GM18867 (cell line): Measurements from ENCODE around the gene SPNS2.

ENCODE experiments used
- ATAC-seq: cut with Tn5 transposase; IDR thresholded peaks from one replicate; pipeline ENCODE4 v1.9.1; 2021; ENCODE audit warnings: mild to moderate bottlenecking, moderate library complexity; ENCODE audit not compliant: unreplicated experiment

SPNS2 gene

GRCh38 chr17:4548061-4548461 is 49.4 kb downstream of the SPNS2 start:
- ATAC-seq, result no peak

- ATAC-seq, result no peak
Measured at GRCh38 chr17:4548721-4549531, 50.2 kb downstream of the SPNS2 start.

- no peak for ATAC-seq
Measured at GRCh38 chr17:4549781-4550533, 51.3 kb downstream of the SPNS2 start.

GRCh38 chr17:4550534-4551039 is 51.9 kb downstream of the SPNS2 start:
- ATAC-seq, result no peak

- ATAC-seq, result no peak
Measured at GRCh38 chr17:4551141-4551540, 52.5 kb downstream of the SPNS2 start.

- no peak for ATAC-seq
Measured at GRCh38 chr17:4551796-4552525, 53.3 kb downstream of the SPNS2 start.

- no peak for ATAC-seq
Measured at GRCh38 chr17:4553669-4554068, 55.0 kb downstream of the SPNS2 start.

GRCh38 chr17:4554441-4554996 is 55.8 kb downstream of the SPNS2 start:
- ATAC-seq, result no peak

GRCh38 chr17:4554997-4555799 is 56.5 kb downstream of the SPNS2 start, which contains the start of gene MYBBP1A:
MYBBP1A (minus strand) TSS chr17:4555384; CDS start chr17:4555324, 60 bp downstream.
- ATAC-seq, result peak; percentile 82

- no peak for ATAC-seq
Measured at GRCh38 chr17:4555873-4556759, 57.4 kb downstream of the SPNS2 start.

GRCh38 chr17:4556996-4557395 is 58.3 kb downstream of the SPNS2 start:
- ATAC-seq, result no peak

- no peak for ATAC-seq
Measured at GRCh38 chr17:4557626-4558346, 59.1 kb downstream of the SPNS2 start.

GRCh38 chr17:4558347-4558971 is 59.8 kb downstream of the SPNS2 start:
- no peak for ATAC-seq

GRCh38 chr17:4559139-4559791 is 60.6 kb downstream of the SPNS2 start:
- no peak for ATAC-seq

GRCh38 chr17:4559966-4560365 is 61.3 kb downstream of the SPNS2 start:
- ATAC-seq, result no peak

- no peak for ATAC-seq
Measured at GRCh38 chr17:4560421-4560820, 61.7 kb downstream of the SPNS2 start, which contains the start of gene GGT6. GGT6 (minus strand) TSS chr17:4560577; CDS start chr17:4560521, 56 bp downstream.

- no peak for ATAC-seq
Measured at GRCh38 chr17:4560837-4561256, 62.2 kb downstream of the SPNS2 start.
